ENCODE data around the gene IL34. TPM values are rescaled to one million over a fixed set of nuclear protein-coding genes. Genes with fewer than 3 reads are reported as not detected.

Gene IL34
- polyA plus RNA-seq, 2 donors: 22.9 to 32.7 TPM

- no peaks in the 10 kb centered on the region for H3K9me3 ChIP-seq (ENCODE audit: control insufficient read depth in 2 of 2, insufficient read depth in 1 of 2, low read depth in 1 of 2, low read length in 1 of 2)
- H3K4me1 ChIP-seq (ENCODE audit: control insufficient read depth in 2 of 2, insufficient read depth in 2 of 2, low read length in 1 of 2): peaks cover 13 to 41% of the 10 kb centered on the region in 2 donors
- H3K4me3 ChIP-seq (ENCODE audit: low read depth in 1 of 2, low read length in 2 of 2): no peak overlapping the region
- H3K27me3 ChIP-seq (ENCODE audit: control insufficient read depth in 1 of 2, insufficient read depth in 2 of 2, low read length in 2 of 2): no peaks in the 10 kb centered on the region
- peak overlapping the region; percentile 28 to 55 for H3K27ac ChIP-seq (ENCODE audit: low read depth in 2 of 2, low read length in 1 of 2)
- 72% methylated on average over 60 to 80 of the region's 80 CpGs for WGBS, 2 donors
- H3K36me3 ChIP-seq (ENCODE audit: control insufficient read depth in 2 of 2, insufficient read depth in 2 of 2, low read length in 1 of 2): peaks cover 4 to 49% of the 10 kb centered on the region in 2 donors
Observed at GRCh38 chr16:70679671-70680494, 33.5 kb downstream of the IL34 start.

GRCh38 chr16:70680495-70681381, 34.4 kb downstream of the IL34 start:
- H3K4me3 ChIP-seq (ENCODE audit: low read depth in 1 of 2, low read length in 2 of 2): no peak overlapping the region

GRCh38 chr16:70681382-70682238, 35.3 kb downstream of the IL34 start:
- Histone ChIP-seq H3K4me3 (ENCODE audit: low read depth in 1 of 2, low read length in 2 of 2) (no peak overlapping the region), H3K9me3 (ENCODE audit: control insufficient read depth in 2 of 2, insufficient read depth in 1 of 2, low read depth in 1 of 2, low read length in 1 of 2) (no peaks in the 10 kb centered on the region), H3K4me1 (ENCODE audit: control insufficient read depth in 2 of 2, insufficient read depth in 2 of 2, low read length in 1 of 2) (peaks cover 19 to 44% of the 10 kb centered on the region in 2 donors), H3K36me3 (ENCODE audit: control insufficient read depth in 2 of 2, insufficient read depth in 2 of 2, low read length in 1 of 2) (peaks cover 4 to 42% of the 10 kb centered on the region in 2 donors), H3K27me3 (ENCODE audit: control insufficient read depth in 1 of 2, insufficient read depth in 2 of 2, low read length in 2 of 2) (no peaks in the 10 kb centered on the region), H3K27ac (ENCODE audit: low read depth in 2 of 2, low read length in 1 of 2) (peak overlapping the region; percentile 51 to 63)
- WGBS, 2 donors: 40 to 46% methylated on average over 13 of the region's 13 CpGs

More at GRCh38 chr16:70680495-70681381, 34.4 kb downstream of the IL34 start:
- no peaks in the 10 kb centered on the region for H3K27me3 ChIP-seq (ENCODE audit: control insufficient read depth in 1 of 2, insufficient read depth in 2 of 2, low read length in 2 of 2)
- no peaks in the 10 kb centered on the region for H3K9me3 ChIP-seq (ENCODE audit: control insufficient read depth in 2 of 2, insufficient read depth in 1 of 2, low read depth in 1 of 2, low read length in 1 of 2)
- H3K27ac ChIP-seq (ENCODE audit: low read depth in 2 of 2, low read length in 1 of 2): peak overlapping the region; percentile 10 to 55
- peaks cover 13 to 41% of the 10 kb centered on the region in 2 donors for H3K4me1 ChIP-seq (ENCODE audit: control insufficient read depth in 2 of 2, insufficient read depth in 2 of 2, low read length in 1 of 2)
- WGBS, 2 donors: 59 to 64% methylated on average over 18 of the region's 18 CpGs
- H3K36me3 ChIP-seq (ENCODE audit: control insufficient read depth in 2 of 2, insufficient read depth in 2 of 2, low read length in 1 of 2): peaks cover 4 to 47% of the 10 kb centered on the region in 2 donors

- Histone ChIP-seq H3K27ac (ENCODE audit: low read depth in 2 of 2, low read length in 1 of 2) (peak overlapping the region; percentile 51 to 63), H3K4me1 (ENCODE audit: control insufficient read depth in 2 of 2, insufficient read depth in 2 of 2, low read length in 1 of 2) (peaks cover 19 to 49% of the 10 kb centered on the region in 2 donors), H3K9me3 (ENCODE audit: control insufficient read depth in 2 of 2, insufficient read depth in 1 of 2, low read depth in 1 of 2, low read length in 1 of 2) (no peaks in the 10 kb centered on the region), H3K36me3 (ENCODE audit: control insufficient read depth in 2 of 2, insufficient read depth in 2 of 2, low read length in 1 of 2) (peaks cover 4 to 34% of the 10 kb centered on the region in 2 donors), H3K4me3 (ENCODE audit: low read depth in 1 of 2, low read length in 2 of 2) (no peak overlapping the region), H3K27me3 (ENCODE audit: control insufficient read depth in 1 of 2, insufficient read depth in 2 of 2, low read length in 2 of 2) (no peaks in the 10 kb centered on the region)
- 50 to 65% methylated on average over 14 of the region's 14 CpGs for WGBS, 2 donors
Observed at GRCh38 chr16:70682239-70683145, 36.1 kb downstream of the IL34 start.

GRCh38 chr16:70683146-70683944, 37.0 kb downstream of the IL34 start:
- H3K36me3 ChIP-seq (ENCODE audit: control insufficient read depth in 2 of 2, insufficient read depth in 2 of 2, low read length in 1 of 2): peaks cover 4 to 25% of the 10 kb centered on the region in 2 donors

GRCh38 chr16:70684146-70685060, 38.0 kb downstream of the IL34 start:
- H3K4me1 ChIP-seq (ENCODE audit: control insufficient read depth in 2 of 2, insufficient read depth in 2 of 2, low read length in 1 of 2): peaks cover 22 to 62% of the 10 kb centered on the region in 2 donors
- H3K9me3 ChIP-seq (ENCODE audit: control insufficient read depth in 2 of 2, insufficient read depth in 1 of 2, low read depth in 1 of 2, low read length in 1 of 2): no peaks in the 10 kb centered on the region
- H3K36me3 ChIP-seq (ENCODE audit: control insufficient read depth in 2 of 2, insufficient read depth in 2 of 2, low read length in 1 of 2): peaks cover 0 to 15% of the 10 kb centered on the region in 2 donors
- H3K27me3 ChIP-seq (ENCODE audit: control insufficient read depth in 1 of 2, insufficient read depth in 2 of 2, low read length in 2 of 2): no peaks in the 10 kb centered on the region
- peak overlapping the region; percentile 79 to 80 for H3K4me3 ChIP-seq (ENCODE audit: low read depth in 1 of 2, low read length in 2 of 2)
- peak overlapping the region; percentile 72 to 92 for H3K27ac ChIP-seq (ENCODE audit: low read depth in 2 of 2, low read length in 1 of 2)
- 37 to 51% methylated on average over 14 of the region's 14 CpGs for WGBS, 2 donors

More at GRCh38 chr16:70683146-70683944, 37.0 kb downstream of the IL34 start:
- 74 to 77% methylated on average over 13 of the region's 13 CpGs for WGBS, 2 donors
- Histone ChIP-seq H3K27me3 (ENCODE audit: control insufficient read depth in 1 of 2, insufficient read depth in 2 of 2, low read length in 2 of 2) (no peaks in the 10 kb centered on the region), H3K4me1 (ENCODE audit: control insufficient read depth in 2 of 2, insufficient read depth in 2 of 2, low read length in 1 of 2) (peaks cover 22 to 52% of the 10 kb centered on the region in 2 donors), H3K9me3 (ENCODE audit: control insufficient read depth in 2 of 2, insufficient read depth in 1 of 2, low read depth in 1 of 2, low read length in 1 of 2) (no peaks in the 10 kb centered on the region), H3K4me3 (ENCODE audit: low read depth in 1 of 2, low read length in 2 of 2) (peak overlapping the region in 1 of 2 donors; percentile 79), H3K27ac (ENCODE audit: low read depth in 2 of 2, low read length in 1 of 2) (peak overlapping the region in 1 of 2 donors; percentile 37)

- 2 to 3% methylated on average over 75 to 90 of the region's 90 CpGs for WGBS, 2 donors
- H3K4me1 ChIP-seq (ENCODE audit: control insufficient read depth in 2 of 2, insufficient read depth in 2 of 2, low read length in 1 of 2): peaks cover 28 to 71% of the 10 kb centered on the region in 2 donors
Observed at GRCh38 chr16:70685061-70685937, 38.9 kb downstream of the IL34 start.

More at GRCh38 chr16:70685061-70685937, 38.9 kb downstream of the IL34 start:
- H3K9me3 ChIP-seq (ENCODE audit: control insufficient read depth in 2 of 2, insufficient read depth in 1 of 2, low read depth in 1 of 2, low read length in 1 of 2): no peaks in the 10 kb centered on the region
- peak overlapping the region; percentile 72 to 92 for H3K27ac ChIP-seq (ENCODE audit: low read depth in 2 of 2, low read length in 1 of 2)
- H3K27me3 ChIP-seq (ENCODE audit: control insufficient read depth in 1 of 2, insufficient read depth in 2 of 2, low read length in 2 of 2): no peaks in the 10 kb centered on the region
- H3K4me3 ChIP-seq (ENCODE audit: low read depth in 1 of 2, low read length in 2 of 2): peak overlapping the region; percentile 79 to 80
- peaks cover 0 to 8% of the 10 kb centered on the region in 2 donors for H3K36me3 ChIP-seq (ENCODE audit: control insufficient read depth in 2 of 2, insufficient read depth in 2 of 2, low read length in 1 of 2)

Measured in esophagus (tissue), 2 donors.